D721Med (cell line): ENCODE measurements around the gene NFILZ.

Experiments used
- DNase-seq: peaks from one replicate; pipeline ENCODE4 v3.0.0; 2011; ENCODE audit warnings: low spot score; ENCODE audit not compliant: insufficient read length
- FAIRE-seq: peaks from 2 replicates; lab custom pipeline; 2011; peaks lifted over from hg19 to GRCh38; lab: Jason Lieb, UNC
- TF ChIP-seq, protein P1 (sequence below): IDR thresholded peaks from 2 replicates; pipeline ENCODE4 v1.5.1; 2012; ENCODE audit warnings: mild to moderate bottlenecking, control low read depth; ENCODE audit not compliant: insufficient read depth; ENCODE audit errors: missing control alignments

Gene NFILZ

GRCh38 chr19:8678244-8678807, 47.9 kb downstream of the NFILZ start:
- TF ChIP-seq, protein P1, sequence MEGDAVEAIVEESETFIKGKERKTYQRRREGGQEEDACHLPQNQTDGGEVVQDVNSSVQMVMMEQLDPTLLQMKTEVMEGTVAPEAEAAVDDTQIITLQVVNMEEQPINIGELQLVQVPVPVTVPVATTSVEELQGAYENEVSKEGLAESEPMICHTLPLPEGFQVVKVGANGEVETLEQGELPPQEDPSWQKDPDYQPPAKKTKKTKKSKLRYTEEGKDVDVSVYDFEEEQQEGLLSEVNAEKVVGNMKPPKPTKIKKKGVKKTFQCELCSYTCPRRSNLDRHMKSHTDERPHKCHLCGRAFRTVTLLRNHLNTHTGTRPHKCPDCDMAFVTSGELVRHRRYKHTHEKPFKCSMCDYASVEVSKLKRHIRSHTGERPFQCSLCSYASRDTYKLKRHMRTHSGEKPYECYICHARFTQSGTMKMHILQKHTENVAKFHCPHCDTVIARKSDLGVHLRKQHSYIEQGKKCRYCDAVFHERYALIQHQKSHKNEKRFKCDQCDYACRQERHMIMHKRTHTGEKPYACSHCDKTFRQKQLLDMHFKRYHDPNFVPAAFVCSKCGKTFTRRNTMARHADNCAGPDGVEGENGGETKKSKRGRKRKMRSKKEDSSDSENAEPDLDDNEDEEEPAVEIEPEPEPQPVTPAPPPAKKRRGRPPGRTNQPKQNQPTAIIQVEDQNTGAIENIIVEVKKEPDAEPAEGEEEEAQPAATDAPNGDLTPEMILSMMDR: no peak
- DNase-seq (no peak), FAIRE-seq (no peak)
